ENCODE results near the gene NTM. TPM values are rescaled to one million over a fixed set of nuclear protein-coding genes. Genes with fewer than 3 reads are reported as not detected.
"Not testable (repeated sequence)": the region's sequence is repeated elsewhere in the genome, so short reads cannot be mapped to it uniquely, and the experiment has no call there.

The NTM gene
- total RNA-seq, 1 donor from 2014 or later: 4.3 TPM

DNA sequence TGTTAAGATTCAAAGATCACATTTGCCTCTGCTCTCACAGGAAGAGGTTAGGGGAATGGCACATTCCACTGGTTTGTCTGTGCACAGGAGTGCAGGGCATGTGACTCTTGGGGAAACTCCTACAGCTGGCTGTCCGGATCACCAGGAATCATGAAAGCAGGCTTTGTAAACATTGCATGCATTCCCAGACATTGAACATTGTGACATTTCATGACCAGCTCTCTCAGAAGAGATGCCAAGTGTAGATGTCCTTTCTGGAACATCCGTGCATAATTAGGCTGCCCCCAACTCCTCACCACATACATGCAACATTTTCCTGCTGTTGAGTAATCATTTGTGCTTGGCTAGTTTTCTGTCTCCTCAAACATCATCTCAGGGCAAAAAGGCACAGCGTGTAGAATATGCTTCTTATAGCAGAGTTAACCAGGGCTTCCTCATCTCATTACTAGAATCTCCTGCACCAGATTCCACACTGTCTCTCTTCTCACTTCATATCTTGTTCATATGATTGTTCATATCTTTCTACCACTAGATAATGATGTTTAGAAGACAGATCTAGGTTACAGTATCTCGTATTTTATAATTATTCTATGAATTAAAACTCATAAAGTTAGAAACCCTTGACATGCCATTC, 694.7 kb downstream of the NTM start:
- H3K27ac Mint-ChIP-seq: no peak overlapping the region
- no peaks in the 10 kb centered on the region for H3K4me1 Mint-ChIP-seq (ENCODE audit: low read depth)
- DNase-seq (ENCODE audit: low spot score, unreplicated experiment): no peak
- H3K4me3 Mint-ChIP-seq (ENCODE audit: low read depth): no peak overlapping the region
- peaks cover 16% of the 10 kb centered on the region for H3K9me3 Mint-ChIP-seq (ENCODE audit: low read depth)
- TF ChIP-seq, protein P1, sequence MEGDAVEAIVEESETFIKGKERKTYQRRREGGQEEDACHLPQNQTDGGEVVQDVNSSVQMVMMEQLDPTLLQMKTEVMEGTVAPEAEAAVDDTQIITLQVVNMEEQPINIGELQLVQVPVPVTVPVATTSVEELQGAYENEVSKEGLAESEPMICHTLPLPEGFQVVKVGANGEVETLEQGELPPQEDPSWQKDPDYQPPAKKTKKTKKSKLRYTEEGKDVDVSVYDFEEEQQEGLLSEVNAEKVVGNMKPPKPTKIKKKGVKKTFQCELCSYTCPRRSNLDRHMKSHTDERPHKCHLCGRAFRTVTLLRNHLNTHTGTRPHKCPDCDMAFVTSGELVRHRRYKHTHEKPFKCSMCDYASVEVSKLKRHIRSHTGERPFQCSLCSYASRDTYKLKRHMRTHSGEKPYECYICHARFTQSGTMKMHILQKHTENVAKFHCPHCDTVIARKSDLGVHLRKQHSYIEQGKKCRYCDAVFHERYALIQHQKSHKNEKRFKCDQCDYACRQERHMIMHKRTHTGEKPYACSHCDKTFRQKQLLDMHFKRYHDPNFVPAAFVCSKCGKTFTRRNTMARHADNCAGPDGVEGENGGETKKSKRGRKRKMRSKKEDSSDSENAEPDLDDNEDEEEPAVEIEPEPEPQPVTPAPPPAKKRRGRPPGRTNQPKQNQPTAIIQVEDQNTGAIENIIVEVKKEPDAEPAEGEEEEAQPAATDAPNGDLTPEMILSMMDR (IDR thresholded peaks at IDR 0.05; ENCODE audit: unreplicated experiment): no peak
- peaks cover 2% of the 10 kb centered on the region for H3K36me3 Mint-ChIP-seq (ENCODE audit: insufficient read depth)
- H3K27me3 Mint-ChIP-seq: peaks cover 17% of the 10 kb centered on the region

DNA sequence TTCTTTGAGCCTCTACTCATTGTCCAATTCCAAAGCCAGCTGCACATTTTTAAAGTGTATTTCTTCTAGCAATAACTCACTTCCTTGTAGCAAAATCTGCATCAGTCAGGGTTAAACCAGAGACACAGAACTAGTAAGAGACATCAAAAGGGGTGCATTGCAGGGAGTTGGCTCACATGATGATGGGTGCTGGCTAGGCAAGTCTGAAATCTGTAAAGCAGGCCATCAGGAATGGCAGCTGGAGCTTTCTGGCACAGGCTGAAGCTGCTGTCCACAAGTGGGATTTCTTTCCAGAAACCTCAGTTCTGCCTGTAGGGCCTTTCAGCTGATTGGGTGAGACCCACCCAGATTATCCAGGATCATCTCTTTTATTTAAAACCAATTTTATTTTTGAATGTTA, 698.1 kb downstream of the NTM start:
- peaks cover 2% of the 10 kb centered on the region for H3K4me1 Mint-ChIP-seq (ENCODE audit: low read depth)

DNA sequence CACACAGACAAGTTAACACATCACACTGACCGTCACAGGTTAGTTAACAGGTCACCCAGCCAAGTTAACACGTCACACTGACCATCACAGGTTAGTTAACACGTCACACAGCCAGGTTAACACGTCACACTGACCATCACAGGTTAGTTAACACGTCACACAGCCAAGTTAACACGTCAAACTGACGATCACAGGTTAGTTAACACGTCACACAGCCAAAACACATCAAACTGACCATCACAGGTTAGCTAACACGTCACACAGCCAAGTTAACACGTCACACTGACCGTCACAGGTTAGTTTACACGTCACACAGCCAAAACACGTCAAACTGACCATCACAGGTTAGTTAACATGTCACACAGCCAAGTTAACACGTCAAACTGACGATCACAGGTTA, 699.2 kb downstream of the NTM start:
- not testable (repeated sequence) for H3K27ac Mint-ChIP-seq; H3K4me3 Mint-ChIP-seq (ENCODE audit: low read depth); H3K4me1 Mint-ChIP-seq (ENCODE audit: low read depth); H3K27me3 Mint-ChIP-seq; H3K36me3 Mint-ChIP-seq (ENCODE audit: insufficient read depth); DNase-seq (ENCODE audit: low spot score, unreplicated experiment)
- H3K9me3 Mint-ChIP-seq (ENCODE audit: low read depth): peaks cover 16% of the 10 kb centered on the region

More for the DNA sequence above, 698.1 kb downstream of the NTM start:
- H3K4me3 Mint-ChIP-seq (ENCODE audit: low read depth): no peak overlapping the region
- no peak overlapping the region for H3K27ac Mint-ChIP-seq
- TF ChIP-seq, protein P1 (IDR thresholded peaks at IDR 0.05; ENCODE audit: unreplicated experiment): no peak
- peaks cover 10% of the 10 kb centered on the region for H3K27me3 Mint-ChIP-seq
- H3K36me3 Mint-ChIP-seq (ENCODE audit: insufficient read depth): peaks cover 2% of the 10 kb centered on the region
- H3K9me3 Mint-ChIP-seq (ENCODE audit: low read depth): peaks cover 16% of the 10 kb centered on the region
- DNase-seq (ENCODE audit: low spot score, unreplicated experiment): no peak

DNA sequence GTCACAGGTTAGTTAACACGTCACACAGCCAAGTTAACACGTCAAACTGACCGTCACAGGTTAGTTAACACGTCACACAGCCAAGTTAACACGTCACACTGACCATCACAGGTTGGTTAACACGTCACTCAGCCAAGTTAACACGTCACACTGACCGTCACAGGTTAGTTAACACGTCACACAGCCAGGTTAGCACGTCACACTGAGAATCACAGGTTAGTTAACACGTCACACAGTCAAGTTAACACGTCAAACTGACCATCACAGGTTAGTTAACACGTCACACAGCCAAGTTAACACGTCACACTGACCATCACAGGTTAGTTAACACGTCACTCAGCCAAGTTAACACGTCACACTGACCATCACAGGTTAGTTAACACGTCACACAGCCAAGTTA, 700.5 kb downstream of the NTM start:
- H3K27ac Mint-ChIP-seq; H3K36me3 Mint-ChIP-seq (ENCODE audit: insufficient read depth); H3K27me3 Mint-ChIP-seq; H3K4me1 Mint-ChIP-seq (ENCODE audit: low read depth); DNase-seq (ENCODE audit: low spot score, unreplicated experiment); H3K4me3 Mint-ChIP-seq (ENCODE audit: low read depth): not testable (repeated sequence)
- peaks cover 13% of the 10 kb centered on the region for H3K9me3 Mint-ChIP-seq (ENCODE audit: low read depth)

DNA sequence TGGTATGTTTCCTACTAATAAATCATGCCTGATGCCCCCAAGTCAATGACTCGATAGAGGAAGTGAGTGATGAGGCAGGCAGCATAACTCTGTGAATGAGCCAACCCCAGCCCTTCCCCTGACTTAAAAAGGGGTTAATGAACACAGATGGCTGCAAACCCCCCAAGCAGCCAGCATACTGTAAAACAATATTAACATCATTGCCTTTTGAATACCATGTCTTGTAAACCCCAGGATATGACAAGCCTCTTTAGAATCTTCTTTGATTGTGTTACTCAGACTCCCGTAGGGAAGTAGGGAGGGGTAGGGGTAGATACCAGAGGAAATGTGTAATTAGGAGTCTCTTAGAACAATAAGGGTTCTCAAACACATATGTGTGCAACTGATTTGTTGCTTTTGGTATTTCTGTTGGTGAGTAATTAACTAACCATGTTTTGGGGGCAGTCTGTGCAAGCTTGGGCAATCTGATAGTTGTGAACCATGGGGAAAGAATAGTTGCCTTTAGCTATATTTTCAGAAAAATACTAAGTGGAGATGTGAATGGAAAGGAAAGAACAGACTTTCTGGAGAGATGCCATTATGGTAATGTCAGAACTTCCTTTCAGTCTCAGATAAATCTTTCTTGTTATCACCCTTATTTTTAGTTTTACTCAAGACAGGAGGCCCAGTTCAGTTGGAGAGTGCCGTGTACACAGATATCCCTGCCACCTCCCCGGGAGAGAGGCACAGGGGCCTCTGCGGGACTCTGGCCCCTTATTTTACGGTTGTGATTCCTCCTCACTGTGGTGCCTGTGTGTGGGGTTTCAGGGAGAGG, 701.8 kb downstream of the NTM start:
- Mint-ChIP-seq H3K4me3 (ENCODE audit: low read depth) (no peak overlapping the region), H3K9me3 (ENCODE audit: low read depth) (peaks cover 4% of the 10 kb centered on the region), H3K27ac (no peak overlapping the region), H3K4me1 (ENCODE audit: low read depth) (peaks cover 2% of the 10 kb centered on the region), H3K36me3 (ENCODE audit: insufficient read depth) (no peaks in the 10 kb centered on the region), H3K27me3 (no peaks in the 10 kb centered on the region)
- TF ChIP-seq, protein P1 (IDR thresholded peaks at IDR 0.05; ENCODE audit: unreplicated experiment): no peak
- DNase-seq (ENCODE audit: low spot score, unreplicated experiment): no peak

DNA sequence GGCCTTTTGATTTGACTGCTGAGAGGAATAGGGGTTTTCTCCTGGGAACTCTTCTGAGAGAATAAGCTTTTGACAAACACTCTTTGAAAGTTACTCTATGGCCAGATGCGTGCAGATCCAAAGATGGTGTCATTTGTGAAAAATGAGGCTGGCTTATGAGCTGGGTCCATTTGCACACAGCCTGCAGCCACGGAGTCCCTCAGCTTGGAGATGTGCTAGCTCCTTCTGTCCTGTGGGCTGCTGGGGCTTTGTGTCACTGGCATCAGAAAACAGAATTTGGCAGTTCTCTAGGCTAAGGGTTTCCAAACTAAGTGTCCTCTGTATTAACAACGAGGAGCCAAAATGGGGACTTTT, 702.4 kb downstream of the NTM start:
- H3K36me3 Mint-ChIP-seq (ENCODE audit: insufficient read depth): no peaks in the 10 kb centered on the region
- H3K27me3 Mint-ChIP-seq: no peaks in the 10 kb centered on the region
- peaks cover 4% of the 10 kb centered on the region for H3K9me3 Mint-ChIP-seq (ENCODE audit: low read depth)
- H3K4me3 Mint-ChIP-seq (ENCODE audit: low read depth): no peak overlapping the region
- H3K4me1 Mint-ChIP-seq (ENCODE audit: low read depth): peaks cover 2% of the 10 kb centered on the region
- no peak for DNase-seq (ENCODE audit: low spot score, unreplicated experiment)
- no peak overlapping the region for H3K27ac Mint-ChIP-seq
- TF ChIP-seq, protein P1 (IDR thresholded peaks at IDR 0.05; ENCODE audit: unreplicated experiment): no peak
